Measurements from ENCODE around the gene LDB3.

DNA sequence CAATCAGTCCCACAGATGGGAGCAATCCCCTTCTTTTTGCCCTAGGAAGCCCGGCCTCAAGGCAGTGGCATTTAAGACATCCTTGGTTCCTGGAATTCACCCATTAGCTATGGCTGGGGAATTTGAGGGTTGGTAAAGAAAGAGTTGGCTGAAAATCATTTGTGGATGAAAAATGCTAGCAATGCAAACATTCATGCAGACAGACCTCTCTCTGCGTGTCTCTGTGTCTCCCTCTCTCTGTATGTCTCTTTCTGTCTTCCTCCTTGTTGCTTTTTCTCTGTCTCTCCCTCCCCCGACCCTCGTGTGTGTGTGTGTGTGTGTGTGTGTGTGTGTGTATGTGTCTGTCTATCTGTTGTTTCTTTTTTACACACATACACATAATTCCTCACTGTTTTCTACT is 19.4 kb downstream of the LDB3 start:
- TF ChIP-seq, protein P1, sequence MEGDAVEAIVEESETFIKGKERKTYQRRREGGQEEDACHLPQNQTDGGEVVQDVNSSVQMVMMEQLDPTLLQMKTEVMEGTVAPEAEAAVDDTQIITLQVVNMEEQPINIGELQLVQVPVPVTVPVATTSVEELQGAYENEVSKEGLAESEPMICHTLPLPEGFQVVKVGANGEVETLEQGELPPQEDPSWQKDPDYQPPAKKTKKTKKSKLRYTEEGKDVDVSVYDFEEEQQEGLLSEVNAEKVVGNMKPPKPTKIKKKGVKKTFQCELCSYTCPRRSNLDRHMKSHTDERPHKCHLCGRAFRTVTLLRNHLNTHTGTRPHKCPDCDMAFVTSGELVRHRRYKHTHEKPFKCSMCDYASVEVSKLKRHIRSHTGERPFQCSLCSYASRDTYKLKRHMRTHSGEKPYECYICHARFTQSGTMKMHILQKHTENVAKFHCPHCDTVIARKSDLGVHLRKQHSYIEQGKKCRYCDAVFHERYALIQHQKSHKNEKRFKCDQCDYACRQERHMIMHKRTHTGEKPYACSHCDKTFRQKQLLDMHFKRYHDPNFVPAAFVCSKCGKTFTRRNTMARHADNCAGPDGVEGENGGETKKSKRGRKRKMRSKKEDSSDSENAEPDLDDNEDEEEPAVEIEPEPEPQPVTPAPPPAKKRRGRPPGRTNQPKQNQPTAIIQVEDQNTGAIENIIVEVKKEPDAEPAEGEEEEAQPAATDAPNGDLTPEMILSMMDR (conservative IDR thresholded peaks at IDR 0.05 in 1 of 2, IDR thresholded peaks at IDR 0.05 in 1 of 2; ENCODE audit: low read depth in 1 of 2, low read length in 2 of 2): no peak
- no peak for TF ChIP-seq EZH2 (IDR thresholded peaks at IDR 0.05; ENCODE audit: low read length, missing control alignments)

Measured in fibroblast of lung (primary cell).